ENCODE measurements around the gene AFF3.

The AFF3 gene

GRCh38 chr2:100004959-100005387, 137.4 kb downstream of the AFF3 start:
- DNase-seq, result no peak
- Histone ChIP-seq H2AFZ (ENCODE audit: low read length) (no peak overlapping the region), H3K9me2 (replicated peaks; ENCODE audit: insufficient read depth, low read length) (no peaks in the 10 kb centered on the region), H3K27me3 (replicated peaks; ENCODE audit: insufficient read depth, low read length) (no peaks in the 10 kb centered on the region), H3K4me1 (ENCODE audit: low read length) (no peaks in the 10 kb centered on the region), H3K36me3 (replicated peaks; ENCODE audit: insufficient read depth, low read length) (no peaks in the 10 kb centered on the region), H3K27ac (ENCODE audit: low read length) (no peak overlapping the region), H3K79me2 (ENCODE audit: low read length) (no peaks in the 10 kb centered on the region), H3K4me2 (ENCODE audit: low read depth, low read length) (no peak overlapping the region), H3F3A (ENCODE audit: insufficient read depth, low read length) (no peaks in the 10 kb centered on the region), H3K9me3 (replicated peaks; ENCODE audit: insufficient read depth, low read length) (no peaks in the 10 kb centered on the region), H3K9ac (ENCODE audit: low read length) (no peak overlapping the region), H3K4me3 (ENCODE audit: low read length) (no peak overlapping the region), H4K20me1 (ENCODE audit: insufficient read depth, low read length) (no peaks in the 10 kb centered on the region)
- TF ChIP-seq CTCF (IDR thresholded peaks at IDR 0.05; ENCODE audit: low read length), result no peak
- no peak for TF ChIP-seq EZH2phosphoT487 (IDR thresholded peaks at IDR 0.05; ENCODE audit: low read length)
- no peak for TF ChIP-seq EZH2 (optimal IDR thresholded peaks at IDR 0.05; ENCODE audit: low read depth, low read length)

GRCh38 chr2:100004348-100004884, 138.0 kb downstream of the AFF3 start:
- Histone ChIP-seq H3F3A (ENCODE audit: insufficient read depth, low read length) (no peaks in the 10 kb centered on the region), H3K27ac (ENCODE audit: low read length) (no peak overlapping the region), H3K9ac (ENCODE audit: low read length) (no peak overlapping the region), H2AFZ (ENCODE audit: low read length) (no peak overlapping the region), H3K4me3 (ENCODE audit: low read length) (no peak overlapping the region), H3K9me3 (replicated peaks; ENCODE audit: insufficient read depth, low read length) (no peaks in the 10 kb centered on the region), H3K79me2 (ENCODE audit: low read length) (no peaks in the 10 kb centered on the region), H4K20me1 (ENCODE audit: insufficient read depth, low read length) (no peaks in the 10 kb centered on the region), H3K4me2 (ENCODE audit: low read depth, low read length) (no peak overlapping the region), H3K36me3 (replicated peaks; ENCODE audit: insufficient read depth, low read length) (no peaks in the 10 kb centered on the region), H3K9me2 (replicated peaks; ENCODE audit: insufficient read depth, low read length) (no peaks in the 10 kb centered on the region), H3K27me3 (replicated peaks; ENCODE audit: insufficient read depth, low read length) (no peaks in the 10 kb centered on the region), H3K4me1 (ENCODE audit: low read length) (no peaks in the 10 kb centered on the region)
- TF ChIP-seq EZH2phosphoT487 (IDR thresholded peaks at IDR 0.05; ENCODE audit: low read length) (no peak), CTCF (IDR thresholded peaks at IDR 0.05; ENCODE audit: low read length) (no peak), EZH2 (optimal IDR thresholded peaks at IDR 0.05; ENCODE audit: low read depth, low read length) (no peak)
- DNase-seq, result no peak

- Histone ChIP-seq H3K4me1 (ENCODE audit: low read length) (no peaks in the 10 kb centered on the region), H3K9ac (ENCODE audit: low read length) (no peak overlapping the region), H3K4me3 (ENCODE audit: low read length) (no peak overlapping the region), H3K9me2 (replicated peaks; ENCODE audit: insufficient read depth, low read length) (no peaks in the 10 kb centered on the region), H4K20me1 (ENCODE audit: insufficient read depth, low read length) (no peaks in the 10 kb centered on the region), H3F3A (ENCODE audit: insufficient read depth, low read length) (no peaks in the 10 kb centered on the region), H3K79me2 (ENCODE audit: low read length) (no peaks in the 10 kb centered on the region), H3K9me3 (replicated peaks; ENCODE audit: insufficient read depth, low read length) (no peaks in the 10 kb centered on the region), H3K4me2 (ENCODE audit: low read depth, low read length) (no peak overlapping the region), H3K27ac (ENCODE audit: low read length) (no peak overlapping the region), H3K36me3 (replicated peaks; ENCODE audit: insufficient read depth, low read length) (no peaks in the 10 kb centered on the region), H3K27me3 (replicated peaks; ENCODE audit: insufficient read depth, low read length) (no peaks in the 10 kb centered on the region), H2AFZ (ENCODE audit: low read length) (no peak overlapping the region)
- no peak for DNase-seq
- TF ChIP-seq CTCF (IDR thresholded peaks at IDR 0.05; ENCODE audit: low read length), result no peak
- no peak for TF ChIP-seq EZH2phosphoT487 (IDR thresholded peaks at IDR 0.05; ENCODE audit: low read length)
- TF ChIP-seq EZH2 (optimal IDR thresholded peaks at IDR 0.05; ENCODE audit: low read depth, low read length), result no peak
Observed at GRCh38 chr2:100002059-100002458, 140.3 kb downstream of the AFF3 start.
